Activated naive CD4-positive, alpha-beta T cell treated with anti-CD3 and anti-CD28 coated beads, Interleukin-2, amount 50 U/mL, for 72 hours (primary cell): ENCODE measurements around the gene CLEC5A. TPM values are rescaled to one million over a fixed set of nuclear protein-coding genes. Genes with fewer than 3 reads are reported as not detected.

Source experiments
- ATAC-seq, 2 donors: fragments of 150-1000 bp; cut with Tn5 transposase; 2 replicates each; pipeline ENCODE4 v1.10.0; 2021; ENCODE audit warnings: mild to moderate bottlenecking in 2 of 2, moderate library complexity in 2 of 2
- DNase-seq, 2 donors: peaks; one replicate each; pipeline ENCODE4 v3.0.0; 2021 to 2022; ENCODE audit warnings: low spot score in 2 of 2
- H3K27ac Mint-ChIP-seq, 2 donors: one replicate each; pipeline ENCODE4 v1.8.0; 2022; ENCODE audit warnings: mild to moderate bottlenecking in 2 of 2, mixed read lengths in 2 of 2
- H3K36me3 Mint-ChIP-seq, 2 donors: one replicate each; pipeline ENCODE4 v1.8.0; 2022; ENCODE audit warnings: mixed read lengths in 2 of 2
- H3K9me3 Mint-ChIP-seq, 2 donors: one replicate each; pipeline ENCODE4 v1.8.0; 2022; ENCODE audit warnings: mixed read lengths in 2 of 2
- total RNA-seq, 2 donors: library from RNA; stranded (reverse); gene quantifications; one replicate each; pipeline ENCODE4 v1.2.3, GENCODE V29; 2022

The CLEC5A gene
- total RNA-seq, 2 donors from 2014 or later: not detected

GRCh38 chr7:141954334-141954733 is 7.6 kb upstream of the CLEC5A start:
- no peak overlapping the region for H3K27ac Mint-ChIP-seq
- no peaks in the 10 kb centered on the region for H3K9me3 Mint-ChIP-seq

GRCh38 chr7:141952461-141952860 is 5.7 kb upstream of the CLEC5A start:
- H3K27ac Mint-ChIP-seq: no peak overlapping the region
- no peak for ATAC-seq
- H3K36me3 Mint-ChIP-seq: no peaks in the 10 kb centered on the region
- no peak for DNase-seq
- H3K9me3 Mint-ChIP-seq: no peaks in the 10 kb centered on the region

More at GRCh38 chr7:141954334-141954733, 7.6 kb upstream of the CLEC5A start:
- no peaks in the 10 kb centered on the region for H3K36me3 Mint-ChIP-seq
- DNase-seq (no peak), ATAC-seq (no peak)

GRCh38 chr7:141950806-141951205 is 4.0 kb upstream of the CLEC5A start:
- Mint-ChIP-seq H3K36me3 (no peaks in the 10 kb centered on the region), H3K9me3 (no peaks in the 10 kb centered on the region), H3K27ac (no peak overlapping the region)
- no peak for DNase-seq
- no peak for ATAC-seq

GRCh38 chr7:141949911-141950310 is 3.1 kb upstream of the CLEC5A start:
- ATAC-seq: no peak
- Mint-ChIP-seq H3K9me3 (no peaks in the 10 kb centered on the region), H3K27ac (no peak overlapping the region), H3K36me3 (no peaks in the 10 kb centered on the region)
- no peak for DNase-seq

GRCh38 chr7:141949451-141949850 is 2.7 kb upstream of the CLEC5A start:
- ATAC-seq: no peak
- Mint-ChIP-seq H3K9me3 (no peaks in the 10 kb centered on the region), H3K27ac (no peak overlapping the region), H3K36me3 (no peaks in the 10 kb centered on the region)
- no peak for DNase-seq

GRCh38 chr7:141949021-141949420 is 2.2 kb upstream of the CLEC5A start:
- ATAC-seq (no peak), DNase-seq (no peak)
- H3K27ac Mint-ChIP-seq: peak overlapping the region in 1 of 2 donors; percentile 34
- H3K36me3 Mint-ChIP-seq: no peaks in the 10 kb centered on the region
- H3K9me3 Mint-ChIP-seq: no peaks in the 10 kb centered on the region

GRCh38 chr7:141945356-141945755 is 1.4 kb downstream of the CLEC5A start:
- DNase-seq (no peak), ATAC-seq (peak; percentile 36 to 87)
- Mint-ChIP-seq H3K27ac (no peak overlapping the region), H3K36me3 (peaks cover 12 to 15% of the 10 kb centered on the region in 2 donors), H3K9me3 (peaks cover 12 to 15% of the 10 kb centered on the region in 2 donors)

- peaks cover 15 to 18% of the 10 kb centered on the region in 2 donors for H3K36me3 Mint-ChIP-seq
Observed at GRCh38 chr7:141944811-141945210, 2.0 kb downstream of the CLEC5A start.

GRCh38 chr7:141943846-141944245 is 2.9 kb downstream of the CLEC5A start:
- ATAC-seq (no peak), DNase-seq (no peak)
- peaks cover 15 to 18% of the 10 kb centered on the region in 2 donors for H3K36me3 Mint-ChIP-seq
- H3K27ac Mint-ChIP-seq: no peak overlapping the region
- H3K9me3 Mint-ChIP-seq: peaks cover 23 to 24% of the 10 kb centered on the region in 2 donors

More at GRCh38 chr7:141944811-141945210, 2.0 kb downstream of the CLEC5A start:
- H3K9me3 Mint-ChIP-seq: peaks cover 16 to 18% of the 10 kb centered on the region in 2 donors
- no peak overlapping the region for H3K27ac Mint-ChIP-seq
- ATAC-seq (no peak), DNase-seq (no peak)

- no peak for DNase-seq
- ATAC-seq: no peak
- H3K36me3 Mint-ChIP-seq: peaks cover 15 to 18% of the 10 kb centered on the region in 2 donors
- no peak overlapping the region for H3K27ac Mint-ChIP-seq
- peaks cover 23 to 29% of the 10 kb centered on the region in 2 donors for H3K9me3 Mint-ChIP-seq
Observed at GRCh38 chr7:141941075-141941474, 5.7 kb downstream of the CLEC5A start.

- ATAC-seq: no peak
- Mint-ChIP-seq H3K9me3 (no peaks in the 10 kb centered on the region), H3K36me3 (peaks cover 0 to 7% of the 10 kb centered on the region in 2 donors), H3K27ac (no peak overlapping the region)
- DNase-seq: no peak
Observed at GRCh38 chr7:141930211-141930610, 16.6 kb downstream of the CLEC5A start.

- ATAC-seq: no peak
- Mint-ChIP-seq H3K27ac (no peak overlapping the region), H3K36me3 (peaks cover 0 to 7% of the 10 kb centered on the region in 2 donors), H3K9me3 (no peaks in the 10 kb centered on the region)
- no peak for DNase-seq
Observed at GRCh38 chr7:141928845-141929195, 18.0 kb downstream of the CLEC5A start.

GRCh38 chr7:141928146-141928844 is 18.5 kb downstream of the CLEC5A start:
- no peak overlapping the region for H3K27ac Mint-ChIP-seq

GRCh38 chr7:141920281-141920680 is 26.5 kb downstream of the CLEC5A start:
- DNase-seq (no peak), ATAC-seq (no peak)
- H3K27ac Mint-ChIP-seq: no peak overlapping the region
- H3K9me3 Mint-ChIP-seq: peaks cover 0 to 5% of the 10 kb centered on the region in 2 donors
- no peaks in the 10 kb centered on the region for H3K36me3 Mint-ChIP-seq

More at GRCh38 chr7:141928146-141928844, 18.5 kb downstream of the CLEC5A start:
- ATAC-seq (no peak), DNase-seq (no peak)
- H3K36me3 Mint-ChIP-seq: peaks cover 0 to 7% of the 10 kb centered on the region in 2 donors
- no peaks in the 10 kb centered on the region for H3K9me3 Mint-ChIP-seq

GRCh38 chr7:141916099-141916498 is 30.7 kb downstream of the CLEC5A start, which contains the start of gene OR9A4:
OR9A4 (plus strand) TSS chr7:141916399; CDS start chr7:141918876, 2,477 bp downstream.
- H3K36me3 Mint-ChIP-seq: no peaks in the 10 kb centered on the region
- H3K27ac Mint-ChIP-seq: no peak within 1 kb of the TSS
- ATAC-seq (no peak), DNase-seq (no peak)
- H3K9me3 Mint-ChIP-seq: peaks cover 0 to 5% of the 10 kb centered on the region in 2 donors

- Mint-ChIP-seq H3K36me3 (no peaks in the 10 kb centered on the region), H3K9me3 (peaks cover 0 to 5% of the 10 kb centered on the region in 2 donors), H3K27ac (no peak overlapping the region)
- ATAC-seq (no peak), DNase-seq (no peak)
Observed at GRCh38 chr7:141915565-141915964, 31.2 kb downstream of the CLEC5A start.

- H3K9me3 Mint-ChIP-seq: no peaks in the 10 kb centered on the region
Observed at GRCh38 chr7:141911391-141911790, 35.4 kb downstream of the CLEC5A start.

GRCh38 chr7:141906285-141906684 is 40.5 kb downstream of the CLEC5A start:
- no peak for ATAC-seq

More at GRCh38 chr7:141911391-141911790, 35.4 kb downstream of the CLEC5A start:
- Mint-ChIP-seq H3K36me3 (no peaks in the 10 kb centered on the region), H3K27ac (no peak overlapping the region)
- DNase-seq (no peak), ATAC-seq (no peak)

More at GRCh38 chr7:141906285-141906684, 40.5 kb downstream of the CLEC5A start:
- H3K36me3 Mint-ChIP-seq: no peaks in the 10 kb centered on the region
- H3K27ac Mint-ChIP-seq: no peak overlapping the region
- DNase-seq: no peak
- no peaks in the 10 kb centered on the region for H3K9me3 Mint-ChIP-seq
